GM13976 (cell line): ENCODE data around the gene EIF3B.
A peak's percentile ranks its signal among the peaks of the same experiment; 100 is the strongest.

Experiments used
- DNase-seq: peaks from one replicate; pipeline ENCODE4 v3.0.0; 2012; ENCODE audit warnings: low spot score
- CTCF ChIP-seq: IDR thresholded peaks from 2 replicates; pipeline ENCODE4 v1.5.1; 2012; ENCODE audit warnings: borderline replicate concordance, mild to moderate bottlenecking; ENCODE audit not compliant: insufficient read depth; ENCODE audit errors: extremely low read depth, missing control alignments, control extremely low read depth
- in situ Hi-C: fragments of 300-500 bp; cut with MboI; formaldehyde crosslinking; loops from one replicate; pipeline ENCODE4 v1.12.0; 2022; ENCODE audit warnings: low sequenced_read_pairs, mixed read lengths, inconsistent platforms; ENCODE audit not compliant: unreplicated experiment

EIF3B gene

DNA sequence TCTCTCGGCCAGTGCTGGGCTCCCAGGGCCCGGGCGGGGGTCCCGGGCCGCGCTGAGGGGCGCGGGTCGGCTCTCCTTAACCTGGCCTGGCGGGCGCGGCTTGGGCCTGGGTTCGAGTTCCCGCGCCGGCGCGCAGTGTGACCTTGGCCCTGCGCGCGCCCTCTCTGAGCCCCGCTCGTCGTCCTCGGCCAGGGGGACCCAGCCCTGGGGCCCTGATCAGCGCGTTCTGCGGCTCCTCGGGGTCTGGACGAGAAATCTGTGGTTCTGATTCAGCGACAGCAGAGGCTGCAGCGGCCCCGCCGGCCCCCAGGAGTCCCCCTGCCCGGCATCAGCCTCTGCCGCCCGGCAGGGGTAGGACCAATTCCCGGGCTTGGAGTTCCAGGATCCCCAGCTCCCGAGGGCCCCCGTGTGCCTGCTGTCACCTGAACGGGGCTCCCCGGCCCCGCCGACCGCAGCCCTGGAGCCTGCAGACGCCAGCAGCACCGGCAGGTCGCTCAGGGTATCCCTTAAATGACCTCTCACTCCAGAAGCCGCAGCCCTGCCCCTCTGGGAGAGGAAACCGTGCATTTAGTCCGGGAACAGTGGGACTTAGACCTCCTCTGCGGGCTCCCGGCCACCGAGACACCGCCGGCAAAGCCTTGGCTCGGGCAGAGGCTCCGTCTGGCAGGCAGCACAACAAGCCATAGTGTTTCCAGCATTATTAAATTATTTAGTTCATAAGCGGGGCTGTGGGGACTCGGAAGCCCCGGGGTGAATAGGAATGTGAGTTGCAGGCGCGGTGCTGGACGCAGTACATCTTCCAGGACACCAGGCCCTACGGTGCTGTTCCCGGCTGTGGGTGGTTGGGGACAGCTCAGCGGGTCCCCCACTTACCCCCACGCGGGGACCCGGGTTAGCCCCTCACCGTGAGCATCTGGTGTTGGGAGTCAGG lies 49.4 kb downstream of the EIF3B start:
- in situ Hi-C loops: no loop called here
- no peak for TF ChIP-seq CTCF
- DNase-seq: no peak

GRCh38 chr7:2404714-2405119 lies 50.1 kb downstream of the EIF3B start:
- no peak for DNase-seq
- TF ChIP-seq CTCF: no peak
- in situ Hi-C loops: no loop called here

DNA sequence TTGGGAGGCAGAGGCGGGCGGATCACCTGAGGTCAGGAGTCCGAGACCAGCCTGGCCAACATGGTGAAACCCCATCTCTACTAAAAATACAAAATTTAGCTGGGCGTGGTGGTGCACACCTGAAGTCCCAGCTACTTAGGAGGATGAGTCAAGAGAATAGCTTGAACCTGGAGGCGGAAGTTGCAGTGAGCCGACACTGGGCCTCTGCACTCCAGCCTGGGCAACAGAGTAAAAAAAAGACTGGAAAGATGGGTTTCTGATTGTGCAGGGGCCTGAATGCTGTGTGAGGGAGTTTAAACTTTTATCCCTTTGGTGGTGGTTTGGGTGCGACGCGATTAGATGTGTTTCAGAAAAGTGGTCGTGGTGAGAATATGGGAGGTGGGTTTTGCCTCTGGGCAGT lies 50.6 kb downstream of the EIF3B start:
- TF ChIP-seq CTCF: no peak
- no peak for DNase-seq
- in situ Hi-C loops: no loop called here

DNA sequence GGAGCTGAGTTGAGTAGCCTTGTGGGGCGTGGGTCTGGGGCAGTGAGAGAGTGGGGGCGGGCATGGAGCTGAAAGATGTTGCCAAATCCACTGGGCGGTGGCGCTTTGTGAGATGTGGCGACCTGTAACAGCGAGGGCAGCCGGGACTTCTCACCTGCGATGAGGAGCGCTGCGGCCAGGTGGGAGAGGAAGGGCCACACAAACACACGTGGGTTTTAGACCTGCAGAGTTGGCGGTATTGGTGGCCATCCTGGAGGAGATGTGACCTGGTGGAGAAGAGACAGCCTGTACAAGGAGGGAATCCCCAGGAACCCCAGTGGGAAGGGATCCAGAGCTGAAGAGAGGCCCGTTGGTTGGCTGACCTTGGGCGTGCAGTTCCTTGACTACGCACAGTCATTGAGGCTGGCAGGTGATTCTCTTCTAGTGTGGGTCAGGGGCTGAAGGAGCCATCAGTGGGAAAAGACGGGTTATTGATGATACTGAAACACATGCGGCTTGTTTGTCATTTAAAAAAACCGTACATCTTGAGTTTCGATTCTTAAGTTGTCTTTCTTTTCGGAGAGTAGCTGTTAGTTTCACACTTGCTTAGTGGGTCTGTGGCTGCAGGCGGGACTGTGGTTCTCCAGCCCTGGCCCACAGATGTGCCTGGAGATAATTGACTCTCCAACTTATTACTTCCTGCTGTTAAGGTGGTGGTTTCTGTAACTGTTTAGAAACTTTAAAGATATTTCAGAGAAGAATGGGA lies 51.1 kb downstream of the EIF3B start:
- no peak for TF ChIP-seq CTCF
- DNase-seq: peak; percentile 84
- in situ Hi-C loops: no loop called here

DNA sequence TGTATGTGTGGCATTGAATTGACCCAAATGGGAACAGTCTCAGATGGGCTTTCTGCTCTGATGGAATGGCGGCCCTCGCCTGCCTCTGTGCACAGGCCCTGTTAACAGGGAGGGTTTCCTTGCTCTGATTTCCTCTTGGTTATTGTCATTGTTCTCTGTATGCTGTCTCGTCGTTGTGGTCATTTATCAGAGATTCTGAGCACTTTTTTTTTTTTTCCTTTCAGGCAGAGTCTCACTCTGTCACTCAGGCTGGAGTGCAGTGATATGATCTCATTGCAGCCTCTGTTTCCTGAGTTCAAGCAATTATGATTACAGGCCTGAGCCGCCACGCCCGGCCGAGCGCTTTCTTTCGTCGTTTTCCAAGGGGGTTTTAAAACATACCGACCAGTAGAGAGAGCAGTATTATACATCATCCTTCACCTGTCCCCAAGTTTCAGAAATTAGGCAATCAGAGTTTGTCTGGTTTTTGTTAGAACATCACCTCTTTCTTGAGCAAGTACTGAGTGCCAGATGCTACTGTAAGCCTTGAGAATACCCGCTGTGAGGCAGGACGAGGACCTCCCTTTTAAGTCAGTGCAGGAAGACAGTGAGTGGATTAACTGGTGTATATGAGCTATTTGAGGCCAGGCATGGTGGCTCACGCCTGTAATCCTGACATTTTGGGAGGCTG lies 55.3 kb downstream of the EIF3B start:
- TF ChIP-seq CTCF: no peak
- in situ Hi-C loops: no loop called here
- no peak for DNase-seq

DNA sequence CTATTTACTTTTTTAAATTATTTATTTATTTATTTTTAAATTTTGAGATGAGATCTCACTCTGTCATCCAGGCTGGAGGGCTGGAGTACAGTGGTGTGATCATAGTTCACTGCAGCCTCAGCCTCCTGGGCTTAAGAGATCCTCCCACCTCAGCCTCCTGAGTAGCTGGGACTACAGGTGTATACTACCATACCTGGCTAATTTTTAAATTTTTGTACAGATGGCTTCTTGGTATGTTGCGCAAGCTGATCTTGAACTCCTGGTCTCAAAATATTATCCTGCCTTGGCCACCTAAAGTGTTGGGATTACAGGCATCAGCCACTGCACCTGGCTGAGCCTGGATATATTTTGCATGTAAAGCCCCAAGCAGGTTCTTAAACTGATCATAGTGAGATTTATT lies 56.4 kb downstream of the EIF3B start:
- no peak for TF ChIP-seq CTCF
- DNase-seq: no peak
- in situ Hi-C loops: no loop called here
